OCI-LY3 (cell line): Measurements from ENCODE around the gene CTF1.

Experiments
- CTCF ChIP-seq: fragments of 200-600, 300-600 bp; sonication (generic); IDR thresholded peaks from 2 replicates; pipeline ENCODE4 v1.5.1; 2014; ENCODE audit warnings: antibody characterized with exemption, low read length, low read depth
- EZH2phosphoT487 ChIP-seq: fragments of 200-600 bp; shearing (Covaris generic); IDR thresholded peaks from 2 replicates; pipeline ENCODE4 v1.6.1; 2018; ENCODE audit warnings: antibody characterized with exemption, mixed run types, low read depth

- no peak for TF ChIP-seq CTCF
- no peak for TF ChIP-seq EZH2phosphoT487
These were observed 25.0 kb downstream of the CTF1 start for GRCh38 chr16:30921459-30921747.
